ENCODE results near the gene LDB3. TPM values are rescaled to one million over a fixed set of nuclear protein-coding genes. Genes with fewer than 3 reads are reported as not detected.
A peak's percentile ranks its signal among the peaks of the same experiment; 100 is the strongest.
"Not testable (repeated sequence)": the region's sequence is repeated elsewhere in the genome, so short reads cannot be mapped to it uniquely, and the experiment has no call there.

LDB3 gene
- total RNA-seq, 1 donor from 2014 or later, result 0.46 TPM

- Mint-ChIP-seq H3K9me3 (ENCODE audit: unreplicated experiment) (no peaks in the 10 kb centered on the region), H3K27ac (ENCODE audit: unreplicated experiment) (no peak overlapping the region), H3K4me1 (ENCODE audit: unreplicated experiment) (no peaks in the 10 kb centered on the region), H3K27me3 (ENCODE audit: unreplicated experiment) (no peaks in the 10 kb centered on the region), H3K4me3 (ENCODE audit: unreplicated experiment) (no peak overlapping the region), H3K36me3 (ENCODE audit: unreplicated experiment) (no peaks in the 10 kb centered on the region)
- TF ChIP-seq CTCF (IDR thresholded peaks at IDR 0.05), result no peak
- DNase-seq (ENCODE audit: extremely low spot score, unreplicated experiment), result peak; percentile 46
Observed at GRCh38 chr10:86733260-86733671, 65.0 kb downstream of the LDB3 start.

GRCh38 chr10:86734207-86734988 is 66.1 kb downstream of the LDB3 start:
- no peaks in the 10 kb centered on the region for H3K9me3 Mint-ChIP-seq (ENCODE audit: unreplicated experiment)
- H3K27ac Mint-ChIP-seq (ENCODE audit: unreplicated experiment), result no peak overlapping the region
- no peaks in the 10 kb centered on the region for H3K4me1 Mint-ChIP-seq (ENCODE audit: unreplicated experiment)
- peak; percentile 8 for DNase-seq (ENCODE audit: extremely low spot score, unreplicated experiment)
- TF ChIP-seq CTCF (IDR thresholded peaks at IDR 0.05), result no peak
- H3K27me3 Mint-ChIP-seq (ENCODE audit: unreplicated experiment), result no peaks in the 10 kb centered on the region
- H3K4me3 Mint-ChIP-seq (ENCODE audit: unreplicated experiment), result no peak overlapping the region
- no peaks in the 10 kb centered on the region for H3K36me3 Mint-ChIP-seq (ENCODE audit: unreplicated experiment)

GRCh38 chr10:86735278-86735677 is 67.0 kb downstream of the LDB3 start:
- peak; percentile 23 for DNase-seq (ENCODE audit: extremely low spot score, unreplicated experiment)
- not testable (repeated sequence) for H3K9me3 Mint-ChIP-seq (ENCODE audit: unreplicated experiment); H3K4me1 Mint-ChIP-seq (ENCODE audit: unreplicated experiment); H3K36me3 Mint-ChIP-seq (ENCODE audit: unreplicated experiment); H3K27me3 Mint-ChIP-seq (ENCODE audit: unreplicated experiment); H3K4me3 Mint-ChIP-seq (ENCODE audit: unreplicated experiment); H3K27ac Mint-ChIP-seq (ENCODE audit: unreplicated experiment)

GRCh38 chr10:86742230-86742629 is 73.9 kb downstream of the LDB3 start:
- Mint-ChIP-seq H3K4me1 (ENCODE audit: unreplicated experiment) (peaks cover 5% of the 10 kb centered on the region), H3K27ac (ENCODE audit: unreplicated experiment) (no peak overlapping the region), H3K27me3 (ENCODE audit: unreplicated experiment) (no peaks in the 10 kb centered on the region), H3K9me3 (ENCODE audit: unreplicated experiment) (no peaks in the 10 kb centered on the region), H3K4me3 (ENCODE audit: unreplicated experiment) (no peak overlapping the region), H3K36me3 (ENCODE audit: unreplicated experiment) (no peaks in the 10 kb centered on the region)
- no peak for TF ChIP-seq CTCF (IDR thresholded peaks at IDR 0.05)
- no peak for DNase-seq (ENCODE audit: extremely low spot score, unreplicated experiment)

GRCh38 chr10:86744067-86744725 is 75.9 kb downstream of the LDB3 start:
- no peak for DNase-seq (ENCODE audit: extremely low spot score, unreplicated experiment)
- Mint-ChIP-seq H3K36me3 (ENCODE audit: unreplicated experiment) (no peaks in the 10 kb centered on the region), H3K4me3 (ENCODE audit: unreplicated experiment) (no peak overlapping the region), H3K4me1 (ENCODE audit: unreplicated experiment) (peaks cover 13% of the 10 kb centered on the region), H3K27me3 (ENCODE audit: unreplicated experiment) (no peaks in the 10 kb centered on the region), H3K27ac (ENCODE audit: unreplicated experiment) (no peak overlapping the region), H3K9me3 (ENCODE audit: unreplicated experiment) (no peaks in the 10 kb centered on the region)
- TF ChIP-seq CTCF (IDR thresholded peaks at IDR 0.05), result no peak

All from osteocyte (in vitro differentiated cells).